ENCODE results near the gene ZNF318. TPM values are rescaled to one million over a fixed set of nuclear protein-coding genes. Genes with fewer than 3 reads are reported as not detected.
A peak's percentile ranks its signal among the peaks of the same experiment; 100 is the strongest.

ZNF318 gene
- polyA plus RNA-seq, 1 donor from 2014 or later: 11.7 TPM

DNA sequence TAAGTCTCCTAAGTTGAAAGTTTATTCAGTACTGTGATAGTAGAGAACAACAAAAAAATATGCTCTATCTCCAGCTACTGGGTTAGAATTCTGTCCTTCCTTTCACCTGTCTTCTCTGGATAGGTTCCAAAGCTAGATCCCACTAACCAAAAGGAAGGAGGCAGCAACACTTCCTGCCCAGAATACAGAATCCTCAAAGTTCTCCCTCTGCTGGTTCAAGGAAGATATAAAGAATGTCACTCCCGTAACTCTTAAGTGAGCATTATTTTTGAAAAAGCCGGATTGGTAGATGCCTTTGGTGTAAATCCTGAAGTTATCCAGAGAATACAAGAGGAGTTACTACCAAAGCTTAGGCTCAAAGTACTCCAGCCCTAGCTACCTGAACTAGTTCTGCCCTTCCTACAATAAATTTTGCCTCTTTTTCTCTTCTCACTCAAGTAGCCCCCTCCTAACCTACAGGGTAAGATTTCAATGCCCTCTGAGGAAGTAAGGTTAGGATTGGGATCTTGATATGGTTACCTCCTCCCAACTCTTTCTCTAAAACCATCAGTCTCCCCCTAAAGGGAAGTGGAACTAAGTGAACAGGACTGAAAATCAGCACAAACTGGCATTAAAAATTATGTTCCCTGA lies 34.9 kb downstream of the ZNF318 start:
- Histone ChIP-seq H3K9me3 (ENCODE audit: low read length) (no peaks in the 10 kb centered on the region), H3F3A (ENCODE audit: insufficient read depth, low read length, poor library complexity, severe bottlenecking) (no peaks in the 10 kb centered on the region), H3K36me3 (ENCODE audit: insufficient read depth, low read length) (peaks cover 10% of the 10 kb centered on the region), H2AFZ (ENCODE audit: low read depth, low read length) (no peak overlapping the region), H4K20me1 (ENCODE audit: insufficient read depth) (no peaks in the 10 kb centered on the region), H3K9ac (ENCODE audit: low read length) (no peak overlapping the region), H3K27ac (ENCODE audit: low read length) (no peak overlapping the region), H3K9me2 (ENCODE audit: insufficient read depth, low read length) (no peaks in the 10 kb centered on the region), H3K4me2 (ENCODE audit: low read length) (no peak overlapping the region), H3K4me3 (ENCODE audit: low read length) (no peak overlapping the region), H3K79me2 (replicated peaks; ENCODE audit: insufficient read depth, low read length) (no peaks in the 10 kb centered on the region), H3K27me3 (ENCODE audit: insufficient read depth, low read depth, low read length) (no peaks in the 10 kb centered on the region)
- TF ChIP-seq, protein P1, sequence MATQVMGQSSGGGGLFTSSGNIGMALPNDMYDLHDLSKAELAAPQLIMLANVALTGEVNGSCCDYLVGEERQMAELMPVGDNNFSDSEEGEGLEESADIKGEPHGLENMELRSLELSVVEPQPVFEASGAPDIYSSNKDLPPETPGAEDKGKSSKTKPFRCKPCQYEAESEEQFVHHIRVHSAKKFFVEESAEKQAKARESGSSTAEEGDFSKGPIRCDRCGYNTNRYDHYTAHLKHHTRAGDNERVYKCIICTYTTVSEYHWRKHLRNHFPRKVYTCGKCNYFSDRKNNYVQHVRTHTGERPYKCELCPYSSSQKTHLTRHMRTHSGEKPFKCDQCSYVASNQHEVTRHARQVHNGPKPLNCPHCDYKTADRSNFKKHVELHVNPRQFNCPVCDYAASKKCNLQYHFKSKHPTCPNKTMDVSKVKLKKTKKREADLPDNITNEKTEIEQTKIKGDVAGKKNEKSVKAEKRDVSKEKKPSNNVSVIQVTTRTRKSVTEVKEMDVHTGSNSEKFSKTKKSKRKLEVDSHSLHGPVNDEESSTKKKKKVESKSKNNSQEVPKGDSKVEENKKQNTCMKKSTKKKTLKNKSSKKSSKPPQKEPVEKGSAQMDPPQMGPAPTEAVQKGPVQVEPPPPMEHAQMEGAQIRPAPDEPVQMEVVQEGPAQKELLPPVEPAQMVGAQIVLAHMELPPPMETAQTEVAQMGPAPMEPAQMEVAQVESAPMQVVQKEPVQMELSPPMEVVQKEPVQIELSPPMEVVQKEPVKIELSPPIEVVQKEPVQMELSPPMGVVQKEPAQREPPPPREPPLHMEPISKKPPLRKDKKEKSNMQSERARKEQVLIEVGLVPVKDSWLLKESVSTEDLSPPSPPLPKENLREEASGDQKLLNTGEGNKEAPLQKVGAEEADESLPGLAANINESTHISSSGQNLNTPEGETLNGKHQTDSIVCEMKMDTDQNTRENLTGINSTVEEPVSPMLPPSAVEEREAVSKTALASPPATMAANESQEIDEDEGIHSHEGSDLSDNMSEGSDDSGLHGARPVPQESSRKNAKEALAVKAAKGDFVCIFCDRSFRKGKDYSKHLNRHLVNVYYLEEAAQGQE (IDR thresholded peaks at IDR 0.05; ENCODE audit: borderline replicate concordance): no peak
- TF ChIP-seq, protein P2, sequence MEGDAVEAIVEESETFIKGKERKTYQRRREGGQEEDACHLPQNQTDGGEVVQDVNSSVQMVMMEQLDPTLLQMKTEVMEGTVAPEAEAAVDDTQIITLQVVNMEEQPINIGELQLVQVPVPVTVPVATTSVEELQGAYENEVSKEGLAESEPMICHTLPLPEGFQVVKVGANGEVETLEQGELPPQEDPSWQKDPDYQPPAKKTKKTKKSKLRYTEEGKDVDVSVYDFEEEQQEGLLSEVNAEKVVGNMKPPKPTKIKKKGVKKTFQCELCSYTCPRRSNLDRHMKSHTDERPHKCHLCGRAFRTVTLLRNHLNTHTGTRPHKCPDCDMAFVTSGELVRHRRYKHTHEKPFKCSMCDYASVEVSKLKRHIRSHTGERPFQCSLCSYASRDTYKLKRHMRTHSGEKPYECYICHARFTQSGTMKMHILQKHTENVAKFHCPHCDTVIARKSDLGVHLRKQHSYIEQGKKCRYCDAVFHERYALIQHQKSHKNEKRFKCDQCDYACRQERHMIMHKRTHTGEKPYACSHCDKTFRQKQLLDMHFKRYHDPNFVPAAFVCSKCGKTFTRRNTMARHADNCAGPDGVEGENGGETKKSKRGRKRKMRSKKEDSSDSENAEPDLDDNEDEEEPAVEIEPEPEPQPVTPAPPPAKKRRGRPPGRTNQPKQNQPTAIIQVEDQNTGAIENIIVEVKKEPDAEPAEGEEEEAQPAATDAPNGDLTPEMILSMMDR (IDR thresholded peaks at IDR 0.05; ENCODE audit: poor library complexity, severe bottlenecking): peak; percentile 53
- TF ChIP-seq SMC3 (conservative IDR thresholded peaks at IDR 0.05; ENCODE audit: poor library complexity): peak; percentile 57
- peak; percentile 34 for TF ChIP-seq RAD21 (conservative IDR thresholded peaks at IDR 0.05)

DNA sequence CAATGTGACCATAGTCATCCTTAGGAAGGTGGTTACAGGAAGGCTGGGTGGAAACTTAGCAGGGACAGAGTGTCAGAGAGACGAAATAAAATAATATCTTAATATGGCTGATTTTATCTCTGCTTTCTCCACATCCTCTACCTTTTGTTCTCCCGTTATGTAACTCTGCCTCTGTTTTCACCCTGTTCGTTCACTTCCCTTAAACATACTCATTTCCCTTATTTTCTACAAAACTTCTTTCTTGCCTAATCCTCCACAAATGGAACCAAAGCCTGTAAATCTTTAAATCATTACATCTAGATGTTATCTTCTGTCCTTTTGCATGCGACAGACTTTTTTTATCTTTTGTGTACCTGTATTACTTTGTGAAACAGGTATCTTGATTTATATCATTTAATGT lies 37.6 kb downstream of the ZNF318 start:
- no peak overlapping the region for H2AFZ ChIP-seq (ENCODE audit: low read depth, low read length)
- no peaks in the 10 kb centered on the region for H3F3A ChIP-seq (ENCODE audit: insufficient read depth, low read length, poor library complexity, severe bottlenecking)
- H3K4me3 ChIP-seq (ENCODE audit: low read length): no peak overlapping the region
- H3K9me2 ChIP-seq (ENCODE audit: insufficient read depth, low read length): no peaks in the 10 kb centered on the region
- H3K9ac ChIP-seq (ENCODE audit: low read length): no peak overlapping the region
- no peaks in the 10 kb centered on the region for H3K9me3 ChIP-seq (ENCODE audit: low read length)
- no peaks in the 10 kb centered on the region for H4K20me1 ChIP-seq (ENCODE audit: insufficient read depth)
- H3K4me2 ChIP-seq (ENCODE audit: low read length): no peak overlapping the region
- H3K36me3 ChIP-seq (ENCODE audit: insufficient read depth, low read length): peaks cover 6% of the 10 kb centered on the region
- TF ChIP-seq, protein P1 (IDR thresholded peaks at IDR 0.05; ENCODE audit: borderline replicate concordance): no peak
- TF ChIP-seq TAF1 (IDR thresholded peaks at IDR 0.05; ENCODE audit: low read depth): no peak
- H3K79me2 ChIP-seq (replicated peaks; ENCODE audit: insufficient read depth, low read length): no peaks in the 10 kb centered on the region
- H3K27me3 ChIP-seq (ENCODE audit: insufficient read depth, low read depth, low read length): no peaks in the 10 kb centered on the region
- H3K27ac ChIP-seq (ENCODE audit: low read length): no peak overlapping the region

Data from neural cell (in vitro differentiated cells).